ENCODE results near the gene SDHB. TPM values are rescaled to one million over a fixed set of nuclear protein-coding genes. Genes with fewer than 3 reads are reported as not detected.

Gene SDHB
- polyA plus RNA-seq, 1 of the 3 experiments (the other 2 are of a cell fraction), result 128 TPM

GRCh38 chr1:17023573-17023972 is 30.3 kb downstream of the SDHB start (continued):
- TF ChIP-seq RFX5 (IDR thresholded peaks at IDR 0.05; ENCODE audit: low read length), result no peak
- no peak for TF ChIP-seq RXRA (IDR thresholded peaks at IDR 0.05; ENCODE audit: borderline replicate concordance, low read depth)

- peaks cover 39 to 86% of the 10 kb centered on the region in 2 experiments for H3K36me3 ChIP-seq (replicated peaks in 1 of 2; ENCODE audit: control insufficient read depth in 1 of 2, insufficient read depth in 2 of 2, low read length in 1 of 2)
- DNase-seq, result no peak
- ChIA-PET POLR2A (no interaction called here), CTCF (interaction anchor here (0.7 to 2.9 kb wide), 5 partner anchors 10 to 402 kb away, joined by 3 to 13 read pairs (median 3); no protein-coding TSS in a partner anchor)
- no peak overlapping the region for H2AFZ ChIP-seq (ENCODE audit: low read depth)
- no peaks in the 10 kb centered on the region for H4K20me1 ChIP-seq (ENCODE audit: insufficient read depth)
- WGBS (ENCODE audit: low lambda C conversion rate), result 80% methylated on average over 4 of the region's 4 CpGs
- H3K9me3 ChIP-seq, result no peaks in the 10 kb centered on the region
- no peaks in the 10 kb centered on the region for H3K27me3 ChIP-seq (ENCODE audit: insufficient read depth)
- H3K9ac ChIP-seq, result no peak overlapping the region
- no peak overlapping the region for H3K27ac ChIP-seq (ENCODE audit: low read depth in 2 of 2, low read length in 1 of 2)
- no peak overlapping the region for H3K4me2 ChIP-seq
- H3K9me2 ChIP-seq, result no peaks in the 10 kb centered on the region
- no peak overlapping the region for H3K4me3 ChIP-seq (ENCODE audit: low read depth in 2 of 2, low read length in 1 of 2)
- peaks cover 14% of the 10 kb centered on the region for H3F3A ChIP-seq (replicated peaks; ENCODE audit: insufficient read depth)
- TF ChIP-seq RCOR1 (IDR thresholded peaks at IDR 0.05; ENCODE audit: low read length), result no peak
- no peak for TF ChIP-seq PBX3 (IDR thresholded peaks at IDR 0.05)
- TF ChIP-seq RXRA (IDR thresholded peaks at IDR 0.05; ENCODE audit: borderline replicate concordance, low read depth), result no peak
- no peak for TF ChIP-seq REST (IDR thresholded peaks at IDR 0.05; ENCODE audit: low read depth, low read length)
- no peak for TF ChIP-seq TAF1 (IDR thresholded peaks at IDR 0.05; ENCODE audit: borderline replicate concordance, low read depth, low read length)
- TF ChIP-seq, protein P1, sequence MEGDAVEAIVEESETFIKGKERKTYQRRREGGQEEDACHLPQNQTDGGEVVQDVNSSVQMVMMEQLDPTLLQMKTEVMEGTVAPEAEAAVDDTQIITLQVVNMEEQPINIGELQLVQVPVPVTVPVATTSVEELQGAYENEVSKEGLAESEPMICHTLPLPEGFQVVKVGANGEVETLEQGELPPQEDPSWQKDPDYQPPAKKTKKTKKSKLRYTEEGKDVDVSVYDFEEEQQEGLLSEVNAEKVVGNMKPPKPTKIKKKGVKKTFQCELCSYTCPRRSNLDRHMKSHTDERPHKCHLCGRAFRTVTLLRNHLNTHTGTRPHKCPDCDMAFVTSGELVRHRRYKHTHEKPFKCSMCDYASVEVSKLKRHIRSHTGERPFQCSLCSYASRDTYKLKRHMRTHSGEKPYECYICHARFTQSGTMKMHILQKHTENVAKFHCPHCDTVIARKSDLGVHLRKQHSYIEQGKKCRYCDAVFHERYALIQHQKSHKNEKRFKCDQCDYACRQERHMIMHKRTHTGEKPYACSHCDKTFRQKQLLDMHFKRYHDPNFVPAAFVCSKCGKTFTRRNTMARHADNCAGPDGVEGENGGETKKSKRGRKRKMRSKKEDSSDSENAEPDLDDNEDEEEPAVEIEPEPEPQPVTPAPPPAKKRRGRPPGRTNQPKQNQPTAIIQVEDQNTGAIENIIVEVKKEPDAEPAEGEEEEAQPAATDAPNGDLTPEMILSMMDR (IDR thresholded peaks at IDR 0.05), result no peak
- TF ChIP-seq EP300 (IDR thresholded peaks at IDR 0.05; ENCODE audit: borderline replicate concordance in 1 of 2, low read depth in 1 of 2, low read length in 1 of 2), result no peak
- TF ChIP-seq MXI1 (IDR thresholded peaks at IDR 0.05; ENCODE audit: low read depth, low read length), result no peak
- TF ChIP-seq MEF2A (IDR thresholded peaks at IDR 0.05; ENCODE audit: borderline replicate concordance, low read depth), result no peak
- TF ChIP-seq GATA2 (CRISPR knock-in tag; IDR thresholded peaks at IDR 0.05), result no peak
- no peak for TF ChIP-seq CHD2 (IDR thresholded peaks at IDR 0.05; ENCODE audit: low read length, partially characterized antibody)
- no peaks in the 10 kb centered on the region for H3K4me1 ChIP-seq (ENCODE audit: control insufficient read depth in 1 of 2, insufficient read depth in 2 of 2, low read depth in 1 of 2, low read length in 1 of 2)
- no peaks in the 10 kb centered on the region for H3K79me2 ChIP-seq (ENCODE audit: insufficient read depth)
Observed at GRCh38 chr1:17023102-17023501, 30.7 kb downstream of the SDHB start.
